CD4-positive, alpha-beta T cell treated with Interleukin-1 beta for 1 hour (primary cell): ENCODE results near the gene PDLIM1.

Source experiments
- DNase-seq, 2 donors: peaks; one replicate each; pipeline ENCODE4 v3.0.0-alpha.2; 2020 to 2022

Gene PDLIM1

GRCh38 chr10:95314192-95314918, 23.6 kb upstream of the PDLIM1 start:
- no peak for DNase-seq

GRCh38 chr10:95312986-95313495, 22.2 kb upstream of the PDLIM1 start:
- no peak for DNase-seq

- no peak for DNase-seq
Measured at GRCh38 chr10:95312257-95312656, 21.5 kb upstream of the PDLIM1 start.

GRCh38 chr10:95309958-95310357, 19.2 kb upstream of the PDLIM1 start:
- no peak for DNase-seq

GRCh38 chr10:95308389-95309302, 17.8 kb upstream of the PDLIM1 start:
- DNase-seq: no peak

GRCh38 chr10:95306851-95307250, 16.0 kb upstream of the PDLIM1 start:
- DNase-seq: no peak

- DNase-seq: no peak
Measured at GRCh38 chr10:95306318-95306650, 15.5 kb upstream of the PDLIM1 start.

GRCh38 chr10:95305606-95306317, 15.0 kb upstream of the PDLIM1 start:
- DNase-seq: no peak

GRCh38 chr10:95304976-95305375, 14.2 kb upstream of the PDLIM1 start:
- DNase-seq: no peak

- DNase-seq: no peak
Measured at GRCh38 chr10:95304463-95304862, 13.7 kb upstream of the PDLIM1 start.

GRCh38 chr10:95303950-95304349, 13.1 kb upstream of the PDLIM1 start:
- DNase-seq: no peak

GRCh38 chr10:95303535-95303934, 12.7 kb upstream of the PDLIM1 start:
- DNase-seq: no peak

- DNase-seq: no peak
Measured at GRCh38 chr10:95300022-95300539, 9.3 kb upstream of the PDLIM1 start.

- peak in 1 of 2 donors; percentile 3 for DNase-seq
Measured at GRCh38 chr10:95297402-95297801, 6.6 kb upstream of the PDLIM1 start.

- DNase-seq: no peak
Measured at GRCh38 chr10:95296764-95297163, 6.0 kb upstream of the PDLIM1 start.

GRCh38 chr10:95295031-95295755, 4.4 kb upstream of the PDLIM1 start:
- peak; percentile 31 to 79 for DNase-seq

- no peak for DNase-seq
Measured at GRCh38 chr10:95293631-95294030, 2.8 kb upstream of the PDLIM1 start.

GRCh38 chr10:95291365-95292039, 699 bp upstream of the PDLIM1 start:
- DNase-seq: no peak

GRCh38 chr10:95289921-95290421, 832 bp downstream of the PDLIM1 start:
- DNase-seq: no peak

GRCh38 chr10:95289003-95289920, 1.5 kb downstream of the PDLIM1 start:
- no peak for DNase-seq
